Upper lobe of left lung (tissue), 4 donors: Measurements from ENCODE around the gene CISD3.

Experiments
- EP300 ChIP-seq, 4 donors: sonication (generic); formaldehyde crosslinking; IDR thresholded peaks; one replicate each; pipeline ENCODE4 v1.5.1; 2017; ENCODE audit warnings: antibody characterized with exemption in 4 of 4, control low read depth in 2 of 4
- POLR2A ChIP-seq, 4 donors: fragments of 450-650 bp; IDR thresholded peaks; one replicate each; pipeline ENCODE4 v1.5.1; 2016 to 2017; ENCODE audit warnings: antibody characterized with exemption in 4 of 4, mild to moderate bottlenecking in 2 of 4
- POLR2AphosphoS5 ChIP-seq, 2 donors: sonication (generic); formaldehyde crosslinking; IDR thresholded peaks; one replicate each; pipeline ENCODE4 v1.5.1; 2017; ENCODE audit warnings: antibody characterized with exemption in 2 of 2
- TF ChIP-seq, protein P1 (sequence below), 6 experiments: fragments of 450-650 bp in 4 of 6; fragments of 200-600 bp in 2 of 6; sonication (generic) in 2 of 6; IDR thresholded peaks; one replicate each; pipeline ENCODE4 v1.5.1; 2016 to 2019; ENCODE audit warnings: antibody characterized with exemption in 6 of 6

DNA sequence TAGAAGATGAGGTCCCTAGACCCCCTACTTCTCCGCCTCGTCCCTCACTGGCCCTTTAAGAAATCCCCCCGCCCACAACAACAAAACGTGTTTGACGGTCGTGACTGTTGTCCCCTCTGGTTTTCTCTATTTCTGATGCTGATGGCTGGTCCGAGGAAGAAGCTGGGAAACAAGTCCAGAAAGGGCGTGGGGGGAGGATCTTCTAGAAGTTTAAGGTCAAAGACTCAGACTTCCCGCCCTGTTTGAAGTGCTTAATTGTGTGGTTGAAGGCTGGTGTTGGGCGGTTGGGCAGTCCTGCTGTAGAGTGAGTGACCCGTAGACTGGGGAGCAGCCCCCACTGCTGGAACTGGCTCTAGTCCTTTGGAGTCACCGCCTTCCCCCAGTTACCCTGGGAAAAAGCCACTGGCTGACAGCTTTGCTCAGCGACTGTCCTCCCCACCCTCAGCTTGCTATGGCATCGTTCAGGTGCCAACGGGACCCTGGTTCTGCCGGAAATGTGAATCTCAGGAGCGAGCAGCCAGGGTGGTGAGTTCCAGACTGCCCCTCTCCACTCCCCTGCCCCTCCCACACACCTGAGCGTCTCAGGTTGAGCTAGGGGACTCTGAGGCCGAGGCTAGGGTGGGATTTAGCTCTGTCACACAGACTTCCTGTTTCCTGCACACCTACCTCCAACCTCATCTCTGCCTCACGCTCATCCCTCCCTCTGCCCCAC lies 23.5 kb upstream of the CISD3 start:
- TF ChIP-seq, protein P1, sequence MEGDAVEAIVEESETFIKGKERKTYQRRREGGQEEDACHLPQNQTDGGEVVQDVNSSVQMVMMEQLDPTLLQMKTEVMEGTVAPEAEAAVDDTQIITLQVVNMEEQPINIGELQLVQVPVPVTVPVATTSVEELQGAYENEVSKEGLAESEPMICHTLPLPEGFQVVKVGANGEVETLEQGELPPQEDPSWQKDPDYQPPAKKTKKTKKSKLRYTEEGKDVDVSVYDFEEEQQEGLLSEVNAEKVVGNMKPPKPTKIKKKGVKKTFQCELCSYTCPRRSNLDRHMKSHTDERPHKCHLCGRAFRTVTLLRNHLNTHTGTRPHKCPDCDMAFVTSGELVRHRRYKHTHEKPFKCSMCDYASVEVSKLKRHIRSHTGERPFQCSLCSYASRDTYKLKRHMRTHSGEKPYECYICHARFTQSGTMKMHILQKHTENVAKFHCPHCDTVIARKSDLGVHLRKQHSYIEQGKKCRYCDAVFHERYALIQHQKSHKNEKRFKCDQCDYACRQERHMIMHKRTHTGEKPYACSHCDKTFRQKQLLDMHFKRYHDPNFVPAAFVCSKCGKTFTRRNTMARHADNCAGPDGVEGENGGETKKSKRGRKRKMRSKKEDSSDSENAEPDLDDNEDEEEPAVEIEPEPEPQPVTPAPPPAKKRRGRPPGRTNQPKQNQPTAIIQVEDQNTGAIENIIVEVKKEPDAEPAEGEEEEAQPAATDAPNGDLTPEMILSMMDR (IDR thresholded peaks at IDR 0.05), result no peak
- TF ChIP-seq POLR2A (IDR thresholded peaks at IDR 0.05) (no peak), POLR2AphosphoS5 (IDR thresholded peaks at IDR 0.05) (no peak), EP300 (IDR thresholded peaks at IDR 0.05) (no peak)
